HG03103 (cell line): ENCODE data around the gene CHN2.

Source experiments
- ATAC-seq: cut with Tn5 transposase; IDR thresholded peaks from one replicate; pipeline ENCODE4 v1.9.1; 2021; ENCODE audit warnings: low read depth; ENCODE audit not compliant: unreplicated experiment

Gene CHN2

GRCh38 chr7:29418056-29418455, 223.5 kb downstream of the CHN2 start:
- no peak for ATAC-seq

DNA sequence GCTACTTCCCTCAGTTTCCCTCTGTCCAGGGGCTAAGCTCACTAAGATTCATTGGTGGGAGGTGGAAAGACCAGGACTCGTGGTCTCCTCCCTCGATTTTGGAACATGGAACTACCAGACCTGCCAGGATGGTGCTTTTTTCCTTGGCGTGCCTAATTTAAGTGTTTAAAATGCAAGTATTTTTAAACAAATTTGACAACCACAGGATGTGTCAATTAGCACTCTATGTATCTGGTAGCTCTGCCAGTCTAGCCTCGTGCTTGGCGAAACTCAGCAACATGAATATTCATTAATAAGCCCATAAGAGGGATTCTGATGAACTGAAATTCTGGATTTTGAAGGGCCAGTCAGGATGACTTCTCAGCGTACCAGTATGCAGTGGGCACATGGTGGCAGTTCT, 224.1 kb downstream of the CHN2 start:
- no peak for ATAC-seq

DNA sequence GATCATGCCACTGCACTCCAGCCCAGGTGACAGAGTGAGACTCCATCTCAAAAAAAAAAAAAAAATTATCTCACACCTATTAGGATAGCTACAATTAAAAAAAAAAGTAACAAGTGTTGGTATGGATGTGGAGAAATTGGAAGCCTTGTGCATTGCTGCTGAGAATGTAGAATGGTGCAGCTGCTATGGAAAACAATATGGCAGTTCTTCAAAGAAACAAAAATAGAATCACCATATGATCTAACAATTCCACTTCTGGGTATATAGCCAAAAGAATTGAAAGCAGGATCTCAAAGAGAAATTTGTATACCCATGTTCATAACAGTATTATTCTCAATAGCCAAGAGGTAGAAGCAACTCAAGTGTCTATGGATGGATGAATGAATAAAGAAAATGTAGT, 225.4 kb downstream of the CHN2 start:
- no peak for ATAC-seq

DNA sequence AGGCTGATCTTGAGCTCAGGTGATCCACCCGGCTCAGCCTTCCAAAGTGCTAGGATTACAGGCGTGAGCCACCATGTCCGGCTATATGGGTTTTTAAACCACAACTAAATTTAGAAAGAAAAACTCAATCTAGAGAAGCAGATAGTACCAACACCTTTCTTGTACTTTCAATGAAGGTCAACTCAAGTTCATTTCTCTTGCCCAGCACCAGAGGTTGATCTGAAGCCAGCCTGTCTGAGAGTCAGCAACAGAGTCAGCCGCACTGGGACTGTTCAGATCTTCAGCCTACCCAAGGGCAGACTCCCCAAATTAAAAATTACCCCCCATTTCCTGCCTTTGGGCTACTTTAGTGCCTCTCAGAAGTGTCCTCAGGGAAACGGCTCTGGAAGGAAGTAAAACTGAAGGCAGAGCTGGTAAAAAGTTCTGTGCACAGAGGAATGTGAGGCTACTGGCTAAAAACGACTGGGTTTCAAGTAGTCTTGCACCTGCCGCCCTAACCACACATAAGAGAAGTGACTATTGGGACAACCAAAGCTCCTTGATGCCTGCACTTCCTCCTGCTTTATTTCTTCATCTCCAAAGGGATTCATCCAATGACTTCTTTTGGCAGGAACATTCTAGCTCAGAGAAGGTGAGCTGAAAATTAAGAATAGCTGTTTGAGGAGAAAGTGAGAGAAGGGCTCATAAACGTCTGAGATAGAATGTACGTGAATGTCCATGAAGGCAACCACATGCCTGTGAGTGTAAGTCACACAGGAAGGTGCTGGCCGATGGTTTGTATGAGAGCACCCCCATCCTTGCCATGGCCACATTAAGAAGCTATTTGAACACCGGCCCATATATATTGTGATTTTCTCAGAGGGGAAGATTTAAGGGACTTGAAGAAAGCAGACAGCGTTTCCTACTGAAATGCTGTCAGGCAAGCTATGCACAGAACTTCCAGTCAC, 226.7 kb downstream of the CHN2 start:
- ATAC-seq, result no peak

GRCh38 chr7:29422829-29423228, 228.3 kb downstream of the CHN2 start:
- ATAC-seq, result no peak

GRCh38 chr7:29424295-29424983, 229.9 kb downstream of the CHN2 start:
- no peak for ATAC-seq

DNA sequence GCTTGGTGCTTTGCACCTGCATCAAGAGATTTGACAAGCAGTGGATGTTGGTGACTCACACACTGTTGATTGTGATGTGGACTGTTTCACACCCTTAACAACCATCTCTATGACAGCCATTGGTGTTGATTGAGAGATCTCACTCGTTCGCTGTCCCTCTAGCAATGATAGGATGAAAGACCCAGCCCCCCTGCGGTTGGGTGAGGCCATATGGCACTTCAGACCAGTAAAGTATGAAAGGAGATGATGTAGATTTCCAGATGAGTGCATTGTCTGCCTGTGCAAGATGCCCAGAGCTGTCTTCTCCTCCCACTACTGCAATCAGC, 230.4 kb downstream of the CHN2 start:
- ATAC-seq, result no peak

DNA sequence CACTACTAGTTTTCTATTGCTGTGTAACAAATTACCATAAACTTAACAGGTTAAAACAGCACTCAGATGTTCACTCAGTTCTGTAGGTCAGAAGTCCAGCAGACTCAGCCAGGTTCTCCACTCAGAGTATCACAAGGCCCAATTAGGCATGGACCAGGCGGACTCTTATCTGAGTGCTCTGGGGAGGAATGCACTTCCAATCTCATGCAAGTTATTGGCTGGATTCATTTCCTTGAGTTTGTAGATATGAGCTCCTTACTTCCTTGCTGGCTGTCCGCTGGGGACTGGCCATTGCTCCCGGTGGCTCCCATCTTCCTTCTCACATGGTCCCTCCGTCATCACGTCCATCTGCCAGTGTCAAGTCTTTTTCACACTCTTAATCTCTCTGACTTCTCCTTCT, 232.0 kb downstream of the CHN2 start:
- ATAC-seq, result no peak

GRCh38 chr7:29429401-29429800, 234.8 kb downstream of the CHN2 start:
- ATAC-seq, result no peak

GRCh38 chr7:29430279-29430949, 235.8 kb downstream of the CHN2 start:
- no peak for ATAC-seq

- ATAC-seq, result no peak
Observed at GRCh38 chr7:29431686-29432085, 237.1 kb downstream of the CHN2 start.

DNA sequence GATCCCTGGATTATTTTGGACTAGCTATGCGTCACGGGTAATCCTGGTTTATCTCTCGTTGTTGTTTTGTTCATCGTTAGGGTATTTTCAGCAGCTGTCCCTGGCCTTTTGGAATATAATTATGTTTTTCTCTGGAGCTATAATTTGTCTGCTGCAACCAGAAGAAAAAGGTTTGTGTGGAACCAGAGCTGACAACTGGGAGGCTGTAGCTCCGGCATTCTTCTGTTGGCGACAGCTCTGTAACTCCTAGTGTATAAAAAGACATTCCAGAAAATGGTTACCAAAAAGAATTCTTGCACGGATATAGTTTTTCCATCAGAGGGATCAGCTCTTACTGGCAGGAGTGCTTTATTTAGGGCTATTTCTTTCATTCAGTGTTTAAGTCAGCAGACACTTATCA, 238.1 kb downstream of the CHN2 start:
- ATAC-seq, result no peak

DNA sequence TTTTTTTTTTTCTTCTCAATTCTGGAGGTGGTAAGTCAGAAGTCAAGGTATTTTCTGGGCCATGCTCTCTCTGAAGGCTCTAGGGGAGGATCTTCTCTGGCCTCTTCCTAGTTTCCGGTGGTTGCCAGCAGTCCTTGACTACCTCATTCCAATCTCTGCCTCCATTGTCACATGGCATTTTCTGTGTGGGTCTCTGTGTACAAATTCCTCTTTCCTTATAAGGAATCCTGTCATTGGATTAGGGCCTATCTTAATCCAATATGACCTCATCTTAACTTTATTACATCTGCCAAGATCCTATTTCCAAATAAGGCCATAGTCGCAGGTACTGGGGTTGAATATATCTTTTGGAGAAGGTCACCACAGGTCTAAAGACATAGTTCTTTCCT, 239.8 kb downstream of the CHN2 start:
- ATAC-seq, result no peak

DNA sequence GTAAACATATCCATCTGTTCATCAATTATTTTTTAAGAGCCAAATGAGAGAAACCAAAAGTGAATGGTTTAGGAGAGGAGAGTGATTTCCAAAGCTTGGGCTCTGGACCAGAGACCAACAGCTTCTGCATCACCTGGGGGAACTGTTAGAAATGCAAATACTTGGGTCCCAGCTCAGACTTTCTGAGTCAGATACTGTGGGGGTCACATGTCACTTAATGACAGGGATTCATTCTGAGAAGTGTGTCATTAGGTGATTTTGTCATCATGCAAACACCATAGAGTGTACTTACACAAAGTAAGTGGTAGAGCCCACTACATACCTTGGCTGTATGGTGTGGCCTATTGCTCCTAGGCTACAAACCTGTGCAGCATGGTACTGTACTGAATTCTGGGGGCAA, 240.6 kb downstream of the CHN2 start:
- no peak for ATAC-seq

DNA sequence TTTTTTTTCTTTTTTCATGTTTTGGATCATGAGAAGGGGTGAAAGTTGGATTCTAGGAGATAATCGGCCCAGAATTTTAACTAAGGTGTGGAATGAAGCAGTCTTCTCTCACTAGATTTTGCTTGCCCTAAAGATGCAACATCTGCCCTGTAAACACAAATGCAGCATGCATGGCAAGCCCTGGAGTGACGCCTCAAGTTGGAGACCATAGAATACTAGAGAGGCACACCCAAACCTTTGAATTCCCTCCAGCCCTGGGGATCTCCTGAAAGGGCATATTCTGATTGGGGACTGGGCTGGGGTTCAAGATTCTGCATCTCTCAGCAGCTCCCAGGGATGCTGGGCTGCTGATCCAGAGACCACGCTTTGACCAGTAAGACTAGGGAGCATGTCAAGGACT, 241.3 kb downstream of the CHN2 start:
- ATAC-seq, result no peak

DNA sequence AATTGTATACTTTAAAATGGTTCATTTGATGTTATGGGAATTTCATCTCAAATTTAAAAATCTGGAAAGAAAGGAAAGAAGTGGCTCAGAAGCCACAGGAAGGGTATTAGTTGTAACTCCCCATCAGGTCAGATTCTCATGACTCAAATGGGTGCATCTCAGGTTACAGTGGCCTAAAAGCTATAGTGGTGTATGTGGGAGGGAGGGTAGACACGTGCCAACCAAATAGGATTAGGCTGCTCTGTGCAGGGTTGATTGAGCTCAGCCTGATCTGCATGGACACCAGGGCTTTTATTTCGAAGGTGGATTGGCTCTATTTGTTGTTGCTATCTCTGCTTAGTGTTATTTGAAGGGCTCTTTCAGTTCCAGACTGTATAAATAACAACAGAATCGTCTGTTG, 247.6 kb downstream of the CHN2 start:
- no peak for ATAC-seq

DNA sequence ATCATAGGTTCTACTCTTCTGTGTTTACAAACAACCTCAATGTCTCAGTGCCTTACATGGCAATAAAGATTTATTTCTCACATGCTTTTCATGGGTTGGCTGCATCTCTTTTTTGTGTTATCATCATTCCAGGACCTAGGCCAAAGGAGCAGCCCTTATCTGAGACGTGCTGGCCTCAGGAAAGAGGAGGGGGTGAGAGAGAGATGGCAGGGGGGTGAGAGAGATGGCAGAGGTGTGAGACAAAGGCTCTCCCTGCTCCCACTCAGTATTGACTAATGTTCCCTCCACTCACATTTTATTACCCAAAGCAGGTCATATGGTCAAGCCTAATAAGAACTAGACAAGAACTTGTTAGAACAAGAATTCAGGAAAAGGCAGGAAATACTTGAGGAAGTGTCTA, 249.0 kb downstream of the CHN2 start:
- ATAC-seq, result no peak

DNA sequence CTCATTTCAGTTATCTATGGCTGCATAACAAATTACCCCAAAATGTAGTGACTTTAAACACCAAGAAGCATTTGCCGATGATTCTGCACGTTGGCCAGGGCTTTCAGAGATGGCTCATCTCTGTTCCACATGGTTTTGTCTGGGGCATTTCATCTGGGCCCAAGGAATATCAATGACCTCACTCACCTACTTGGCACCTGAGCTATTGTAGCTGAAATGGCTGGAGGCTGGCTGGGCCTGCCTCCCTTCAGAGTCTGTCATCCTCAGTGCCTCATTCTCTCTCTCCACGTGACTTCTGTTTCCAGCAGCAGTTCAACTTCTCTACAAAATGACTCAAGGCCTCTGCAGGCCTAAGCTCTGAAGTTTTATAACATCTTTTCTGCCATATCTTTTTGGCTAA, 249.7 kb downstream of the CHN2 start:
- ATAC-seq, result no peak

DNA sequence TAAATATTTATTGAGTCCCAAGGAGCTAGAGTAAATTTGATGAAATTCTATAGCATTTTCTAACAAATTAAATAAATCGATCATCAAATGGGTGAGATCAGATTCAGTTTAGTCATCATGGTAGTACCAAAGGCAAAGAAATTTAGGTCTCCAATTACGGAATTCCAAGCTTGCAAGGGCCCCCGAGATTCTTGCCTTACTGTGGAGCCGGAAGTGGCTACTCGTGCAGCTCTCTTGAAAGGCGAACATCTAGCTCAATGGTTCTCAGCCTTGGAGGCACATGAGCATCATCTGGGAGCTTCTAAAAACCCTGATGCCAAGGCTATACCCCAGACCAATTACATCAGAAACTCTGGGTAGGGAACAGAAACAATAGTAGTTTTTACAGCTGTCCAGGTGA, 251.2 kb downstream of the CHN2 start:
- no peak for ATAC-seq

DNA sequence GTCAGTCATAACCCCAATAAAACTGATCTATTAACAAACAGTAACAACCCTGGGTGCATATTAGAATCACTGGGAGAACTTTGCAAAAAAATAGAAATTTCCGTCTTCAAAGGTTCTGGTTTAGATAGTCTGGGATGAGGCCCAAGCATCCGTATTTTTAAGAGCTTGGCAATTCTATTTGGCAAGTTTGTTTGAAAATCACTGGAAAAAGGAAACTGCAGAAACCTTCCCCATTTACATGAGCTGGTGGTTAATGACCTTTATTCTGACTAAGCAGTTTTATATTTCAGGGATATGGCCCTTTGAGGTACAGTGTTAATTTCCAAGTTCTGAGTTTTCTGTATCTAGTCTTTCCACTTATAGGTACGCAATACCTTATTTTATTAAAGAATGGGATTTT, 253.3 kb downstream of the CHN2 start:
- no peak for ATAC-seq

DNA sequence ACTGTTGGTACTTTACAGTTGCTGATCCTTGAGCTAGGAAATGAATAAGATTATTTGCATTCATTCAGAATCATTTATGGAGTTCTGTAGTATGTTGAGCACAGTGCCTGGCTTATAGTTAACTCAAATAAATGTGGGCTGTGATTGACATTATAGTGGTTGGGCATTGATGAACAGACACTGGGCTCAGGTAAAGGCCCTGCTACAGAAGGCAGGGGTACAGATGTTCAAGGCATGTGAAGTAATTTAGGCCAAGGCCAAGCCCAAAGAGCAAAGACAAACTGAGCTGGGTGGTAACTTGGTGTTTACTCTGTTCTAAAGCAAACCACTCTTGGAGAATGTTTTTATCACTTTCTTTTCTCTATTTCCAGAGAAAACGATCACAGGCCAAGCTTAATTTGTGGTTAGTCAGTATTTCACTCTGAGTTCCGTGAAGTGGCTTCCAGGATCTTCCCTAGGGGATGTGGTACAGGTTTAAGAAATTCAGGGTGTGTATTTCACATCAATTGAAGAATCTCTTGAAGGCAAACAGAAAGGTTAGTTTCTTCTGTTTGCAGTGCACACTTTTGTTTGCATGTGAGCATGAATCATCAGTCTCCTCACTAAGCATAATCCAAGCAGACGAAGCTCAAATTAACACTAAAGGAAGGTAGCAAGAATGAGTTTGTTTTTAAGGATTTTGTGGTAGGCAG, 255.1 kb downstream of the CHN2 start:
- no peak for ATAC-seq
